Esophagus muscularis mucosa (tissue), 4 donors: Measurements from ENCODE around the gene ZNF99.

ENCODE experiments used
- EP300 ChIP-seq: sonication (generic); formaldehyde crosslinking; IDR thresholded peaks from one replicate; pipeline ENCODE4 v1.6.1; 2017; ENCODE audit warnings: antibody characterized with exemption
- POLR2A ChIP-seq: fragments of 450-650 bp; IDR thresholded peaks from one replicate; pipeline ENCODE4 v1.6.1; 2017; ENCODE audit warnings: antibody characterized with exemption, moderate library complexity, mild to moderate bottlenecking, low read depth
- POLR2AphosphoS5 ChIP-seq, 2 donors: sonication (generic); formaldehyde crosslinking; IDR thresholded peaks; one replicate each; pipeline ENCODE4 v1.6.1; 2017; ENCODE audit warnings: antibody characterized with exemption in 2 of 2
- TF ChIP-seq, protein P1 (sequence below), 3 experiments: fragments of 200-600 bp in 2 of 3; fragments of 450-650 bp in 1 of 3; sonication (generic) in 2 of 3; IDR thresholded peaks; one replicate each; pipeline ENCODE4 v1.5.1; 2017 to 2019; ENCODE audit warnings: antibody characterized with exemption in 3 of 3, mild to moderate bottlenecking in 2 of 3, moderate library complexity in 1 of 3

DNA sequence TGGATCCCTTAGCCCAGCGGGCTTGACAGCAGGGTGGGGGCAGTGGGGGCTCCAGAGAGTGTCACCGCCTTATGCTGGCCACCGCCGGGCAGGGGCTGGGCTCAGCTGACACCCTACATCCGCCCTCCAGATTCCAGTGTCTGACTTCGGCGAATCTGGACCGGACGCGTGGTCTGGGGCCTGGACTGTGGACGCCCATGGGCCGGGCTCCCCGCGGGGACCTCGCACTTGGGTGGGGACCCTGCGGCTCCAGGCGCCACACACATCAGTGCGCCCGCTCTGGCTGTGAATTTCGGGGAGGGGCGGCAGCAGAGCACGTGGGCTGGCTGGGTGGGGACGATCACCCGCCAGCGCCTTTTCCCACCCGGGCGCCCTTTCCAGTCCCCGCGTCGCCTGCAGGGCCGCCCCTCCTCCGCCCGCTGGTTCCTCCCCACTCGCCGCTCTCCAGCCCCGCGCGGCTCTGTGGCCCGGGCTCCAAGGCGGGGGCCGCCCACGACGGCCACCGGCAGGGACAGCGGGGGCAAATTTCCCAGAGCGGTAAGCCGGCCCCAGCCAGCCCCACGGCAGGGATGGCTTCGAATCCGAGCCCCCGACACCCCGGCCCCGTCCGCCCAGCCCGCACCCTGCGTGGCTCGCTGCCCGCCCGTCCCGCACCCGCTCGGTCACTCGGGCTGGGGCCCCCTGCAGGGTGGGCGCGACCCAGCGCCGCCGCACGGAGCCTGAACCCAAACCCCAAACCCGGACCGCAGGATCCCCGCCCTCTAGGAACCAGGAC, 23.3 kb upstream of the ZNF99 start:
- TF ChIP-seq, protein P1, sequence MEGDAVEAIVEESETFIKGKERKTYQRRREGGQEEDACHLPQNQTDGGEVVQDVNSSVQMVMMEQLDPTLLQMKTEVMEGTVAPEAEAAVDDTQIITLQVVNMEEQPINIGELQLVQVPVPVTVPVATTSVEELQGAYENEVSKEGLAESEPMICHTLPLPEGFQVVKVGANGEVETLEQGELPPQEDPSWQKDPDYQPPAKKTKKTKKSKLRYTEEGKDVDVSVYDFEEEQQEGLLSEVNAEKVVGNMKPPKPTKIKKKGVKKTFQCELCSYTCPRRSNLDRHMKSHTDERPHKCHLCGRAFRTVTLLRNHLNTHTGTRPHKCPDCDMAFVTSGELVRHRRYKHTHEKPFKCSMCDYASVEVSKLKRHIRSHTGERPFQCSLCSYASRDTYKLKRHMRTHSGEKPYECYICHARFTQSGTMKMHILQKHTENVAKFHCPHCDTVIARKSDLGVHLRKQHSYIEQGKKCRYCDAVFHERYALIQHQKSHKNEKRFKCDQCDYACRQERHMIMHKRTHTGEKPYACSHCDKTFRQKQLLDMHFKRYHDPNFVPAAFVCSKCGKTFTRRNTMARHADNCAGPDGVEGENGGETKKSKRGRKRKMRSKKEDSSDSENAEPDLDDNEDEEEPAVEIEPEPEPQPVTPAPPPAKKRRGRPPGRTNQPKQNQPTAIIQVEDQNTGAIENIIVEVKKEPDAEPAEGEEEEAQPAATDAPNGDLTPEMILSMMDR (IDR thresholded peaks at IDR 0.05) = no peak
- no peak for TF ChIP-seq POLR2A
- TF ChIP-seq EP300 = no peak
- TF ChIP-seq POLR2AphosphoS5 (IDR thresholded peaks at IDR 0.05) = no peak
